Choroid plexus epithelial cell (primary cell): ENCODE data around the gene KRT72.

Source experiments
- DNase-seq: peaks from one replicate; pipeline ENCODE4 v3.0.0-alpha.2; 2010; ENCODE audit warnings: low read depth
- H3K4me3 ChIP-seq: 2 replicates; pipeline ENCODE4 v1.5.1; 2011; ENCODE audit warnings: low read depth, mild to moderate bottlenecking, control low read depth, low read length, moderate library complexity
- TF ChIP-seq, protein P1 (sequence below): conservative IDR thresholded peaks from 2 replicates; pipeline ENCODE4 v1.5.1; 2011; ENCODE audit warnings: low read depth, mild to moderate bottlenecking, control low read depth, inconsistent platforms, low read length, moderate library complexity

Gene KRT72

DNA sequence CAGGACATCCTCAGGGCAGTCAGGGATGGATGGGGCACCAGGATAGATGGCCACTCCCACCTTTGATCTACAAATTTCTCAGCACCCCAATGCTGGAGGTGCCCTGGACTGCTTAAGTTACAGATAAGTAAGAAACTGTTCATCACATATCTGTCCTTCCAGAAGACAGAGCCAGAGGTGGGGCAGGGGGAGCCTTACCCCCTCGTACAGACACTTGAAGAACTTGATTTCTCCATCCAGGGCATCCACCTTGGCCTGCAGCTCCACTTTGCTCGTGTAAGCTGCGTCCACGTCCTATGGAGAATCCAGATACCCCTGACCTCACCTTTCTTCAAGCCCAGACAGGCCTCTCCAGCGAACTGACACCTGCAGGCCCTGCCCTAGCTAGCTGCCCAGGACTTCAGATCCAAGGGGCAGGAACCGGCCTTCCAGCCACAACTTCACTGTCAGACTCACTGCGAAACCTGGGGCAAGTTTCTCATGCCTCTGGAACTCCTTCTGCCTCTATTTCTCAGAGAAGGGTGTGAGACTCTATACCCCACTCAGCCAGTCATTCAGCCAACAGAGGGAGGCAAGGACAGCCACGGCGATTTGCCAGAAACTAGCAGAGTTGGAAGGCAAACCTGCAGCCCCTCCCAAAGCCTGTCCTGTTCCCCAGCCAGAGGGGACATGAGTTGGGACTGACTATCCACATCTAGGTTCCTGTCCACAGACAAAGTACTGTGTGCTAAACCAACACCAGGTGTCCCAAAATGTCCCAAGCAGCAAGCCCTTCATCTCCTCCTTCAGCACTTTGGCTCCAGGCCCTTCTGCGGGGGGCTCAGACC lies 13.3 kb upstream of the KRT72 start:
- no peak for DNase-seq
- TF ChIP-seq, protein P1, sequence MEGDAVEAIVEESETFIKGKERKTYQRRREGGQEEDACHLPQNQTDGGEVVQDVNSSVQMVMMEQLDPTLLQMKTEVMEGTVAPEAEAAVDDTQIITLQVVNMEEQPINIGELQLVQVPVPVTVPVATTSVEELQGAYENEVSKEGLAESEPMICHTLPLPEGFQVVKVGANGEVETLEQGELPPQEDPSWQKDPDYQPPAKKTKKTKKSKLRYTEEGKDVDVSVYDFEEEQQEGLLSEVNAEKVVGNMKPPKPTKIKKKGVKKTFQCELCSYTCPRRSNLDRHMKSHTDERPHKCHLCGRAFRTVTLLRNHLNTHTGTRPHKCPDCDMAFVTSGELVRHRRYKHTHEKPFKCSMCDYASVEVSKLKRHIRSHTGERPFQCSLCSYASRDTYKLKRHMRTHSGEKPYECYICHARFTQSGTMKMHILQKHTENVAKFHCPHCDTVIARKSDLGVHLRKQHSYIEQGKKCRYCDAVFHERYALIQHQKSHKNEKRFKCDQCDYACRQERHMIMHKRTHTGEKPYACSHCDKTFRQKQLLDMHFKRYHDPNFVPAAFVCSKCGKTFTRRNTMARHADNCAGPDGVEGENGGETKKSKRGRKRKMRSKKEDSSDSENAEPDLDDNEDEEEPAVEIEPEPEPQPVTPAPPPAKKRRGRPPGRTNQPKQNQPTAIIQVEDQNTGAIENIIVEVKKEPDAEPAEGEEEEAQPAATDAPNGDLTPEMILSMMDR = no peak
- no peak overlapping the region for H3K4me3 ChIP-seq

DNA sequence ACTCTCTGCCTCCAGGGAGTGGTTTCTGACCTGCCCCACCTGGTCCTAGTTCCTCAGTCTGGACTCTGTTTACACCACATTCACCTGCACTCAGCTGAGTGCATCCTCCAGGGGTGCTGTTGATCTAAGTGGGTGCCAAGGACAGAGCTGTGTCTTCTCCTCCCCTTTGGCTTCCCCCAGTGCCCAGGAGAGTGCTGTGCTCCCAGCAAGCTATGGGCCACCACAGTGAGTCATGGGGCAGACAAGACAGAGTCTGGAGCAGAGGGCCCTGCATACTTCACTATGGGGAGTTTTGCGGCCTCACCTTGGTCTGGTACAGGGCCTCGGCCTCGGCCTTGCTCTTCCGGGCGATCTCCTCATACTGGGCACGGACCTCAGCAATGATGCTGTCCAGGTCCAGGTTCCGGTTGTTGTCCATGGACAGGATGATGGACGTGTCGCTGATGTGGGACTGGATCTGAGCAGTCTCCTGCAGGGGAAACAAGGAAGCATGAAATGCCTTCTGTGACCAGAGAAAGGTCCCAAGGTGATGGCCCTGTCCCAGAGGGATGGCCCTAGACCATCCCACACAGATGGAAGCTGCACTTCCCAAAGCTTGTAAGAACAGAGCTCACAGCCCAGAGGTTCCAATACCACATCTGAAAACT lies 12.2 kb upstream of the KRT72 start:
- no peak for DNase-seq
- no peak overlapping the region for H3K4me3 ChIP-seq
- TF ChIP-seq, protein P1 = no peak

DNA sequence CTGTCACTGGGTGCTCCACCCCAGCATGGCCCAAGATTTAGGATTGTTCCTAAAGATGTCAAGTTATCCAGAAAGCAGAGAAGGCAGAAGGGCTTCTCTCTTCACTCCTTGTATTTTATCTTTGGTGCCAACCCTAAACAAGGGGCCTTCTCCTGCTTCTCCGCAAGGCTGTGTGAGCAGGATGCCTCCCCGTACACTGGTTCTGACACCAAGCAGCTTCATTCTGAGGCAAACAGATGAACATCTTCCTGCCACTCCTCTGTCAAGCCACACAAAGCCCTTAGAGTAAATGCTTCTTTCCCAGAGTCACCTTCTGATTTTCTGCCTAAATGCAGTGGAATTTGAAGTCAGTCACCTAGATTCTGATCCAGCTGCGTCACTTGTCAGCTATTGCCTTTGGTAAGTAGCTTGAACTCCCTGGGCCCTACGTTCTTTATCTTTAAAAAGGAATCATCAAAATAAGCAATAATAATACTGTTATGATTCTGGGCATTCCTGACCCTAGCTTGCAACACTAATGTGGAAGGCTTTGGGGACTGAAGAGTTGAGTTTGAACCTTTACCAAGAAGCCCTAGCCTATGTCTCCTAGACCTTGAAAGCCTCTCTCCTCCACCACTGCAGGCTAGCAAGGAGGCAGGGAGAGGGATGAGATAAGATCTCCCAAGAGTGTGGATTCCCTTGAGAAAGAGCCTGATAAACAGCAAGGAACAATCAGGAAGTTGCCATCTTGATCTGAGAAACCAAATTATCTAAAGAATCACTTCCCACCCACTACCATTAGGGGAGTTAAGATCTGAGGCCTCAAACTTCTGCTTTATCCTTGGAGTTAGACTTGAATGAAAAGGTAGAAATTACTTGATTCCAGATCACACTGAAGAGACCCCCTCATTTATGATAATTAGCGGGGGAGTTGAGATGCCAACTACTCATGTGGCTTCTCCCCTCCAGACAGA lies 11.4 kb upstream of the KRT72 start:
- no peak overlapping the region for H3K4me3 ChIP-seq
- TF ChIP-seq, protein P1 = no peak
- no peak for DNase-seq

- H3K4me3 ChIP-seq = no peak overlapping the region
- no peak for DNase-seq
- TF ChIP-seq, protein P1 = no peak
These were observed 9.8 kb upstream of the KRT72 start for GRCh38 chr12:52611080-52611468.

GRCh38 chr12:52608826-52609630 lies 7.8 kb upstream of the KRT72 start:
- no peak overlapping the region for H3K4me3 ChIP-seq

More at GRCh38 chr12:52608826-52609630, 7.8 kb upstream of the KRT72 start:
- TF ChIP-seq, protein P1 = no peak
- DNase-seq = no peak
